Esophagus squamous epithelium (tissue), 5 donors: Measurements from ENCODE around the gene MSMB. TPM values are rescaled to one million over a fixed set of nuclear protein-coding genes. Genes with fewer than 3 reads are reported as not detected.

Experiments
- DNase-seq: peaks from one replicate; lab custom pipeline; 2025; lab: John Stamatoyannopoulos, UW
- H3K27ac ChIP-seq, 4 donors: fragments of 200-600 bp; sonication (generic); one replicate each; pipeline ENCODE4 v1.5.1; 2016 to 2019; ENCODE audit warnings: mild to moderate bottlenecking in 1 of 4
- H3K27me3 ChIP-seq, 4 donors: fragments of 200-600 bp; sonication (generic); 1 replicate in 3 of 4; 2 replicates in 1 of 4; pipeline versions ENCODE4 v1.5.1 to v1.6.0; 2017 to 2021; ENCODE audit warnings: antibody characterized with exemption in 1 of 4
- H3K36me3 ChIP-seq, 3 donors: fragments of 200-600 bp; sonication (generic); one replicate each; pipeline ENCODE4 v1.5.1; 2016 to 2019
- H3K4me1 ChIP-seq, 3 donors: fragments of 200-600 bp; sonication (generic); one replicate each; pipeline ENCODE4 v1.5.1; 2017 to 2019
- H3K4me3 ChIP-seq, 4 donors: fragments of 200-600 bp; sonication (generic); 1 replicate in 3 of 4; 2 replicates in 1 of 4; pipeline ENCODE4 v1.5.1; 2016 to 2019; ENCODE audit warnings: mild to moderate bottlenecking in 2 of 4, moderate library complexity in 1 of 4
- H3K9me3 ChIP-seq, 3 donors: fragments of 200-600 bp; sonication (generic); one replicate each; pipeline ENCODE4 v1.5.1; 2016 to 2019
- CTCF ChIP-seq, 6 experiments: fragments of 450-650 bp in 4 of 6; fragments of 200-600 bp in 2 of 6; sonication (generic) in 2 of 6; IDR thresholded peaks; one replicate each; pipeline ENCODE4 v1.5.1; 2016 to 2019; ENCODE audit warnings: antibody characterized with exemption in 6 of 6, mild to moderate bottlenecking in 4 of 6, moderate library complexity in 4 of 6
- POLR2A ChIP-seq, 4 donors: fragments of 450-650 bp; IDR thresholded peaks; one replicate each; pipeline ENCODE4 v1.6.1; 2017; ENCODE audit warnings: antibody characterized with exemption in 4 of 4, mild to moderate bottlenecking in 4 of 4, moderate library complexity in 3 of 4
- WGBS, 2 donors: methylation state at CpG; one replicate each; pipeline ENCODE4 v1.1.5; 2018; 5-methylcytosine and 5-hydroxymethylcytosine counted together
- intact Hi-C: fragments of 100-400 bp; cut with DNase I; formaldehyde crosslinking; loops from one replicate; pipeline ENCODE4 v1.15.0; 2022
- total RNA-seq, 4 donors: library from RNA; depleted of rRNA; stranded (reverse); fragments of >200 nt; gene quantifications; one replicate each; pipeline ENCODE4 v1.1.0, GENCODE V29; 2016
- donor health status: DM: yes; HTN: yes; CAD: no.

MSMB gene
- total RNA-seq, 4 donors from 2014 or later = 8.4 TPM; not detected in 3

- Histone ChIP-seq H3K4me1 (peaks cover 0 to 41% (median 15%) of the 10 kb centered on the region in 3 donors), H3K27ac (peak overlapping the region in 3 of 4 donors; percentile 15 to 65 (median 65)), H3K27me3 (peaks cover 0 to 5% (median 0%) of the 10 kb centered on the region in 4 donors), H3K4me3 (no peak overlapping the region), H3K36me3 (no peaks in the 10 kb centered on the region), H3K9me3 (no peaks in the 10 kb centered on the region)
- TF ChIP-seq CTCF (IDR thresholded peaks at IDR 0.05) (no peak), POLR2A (IDR thresholded peaks at IDR 0.05) (no peak)
- 49 to 61% methylated on average over 3 of the region's 3 CpGs for WGBS, 2 donors
- intact Hi-C loops = no loop called here
- no peak for DNase-seq
Measured at GRCh38 chr10:46040004-46040403, 6.1 kb downstream of the MSMB start.

GRCh38 chr10:46037107-46037825, 8.8 kb downstream of the MSMB start:
- Histone ChIP-seq H3K9me3 (no peaks in the 10 kb centered on the region), H3K36me3 (no peaks in the 10 kb centered on the region), H3K4me1 (peaks cover 0 to 42% (median 18%) of the 10 kb centered on the region in 3 donors), H3K27me3 (no peaks in the 10 kb centered on the region), H3K4me3 (no peak overlapping the region), H3K27ac (no peak overlapping the region)
- intact Hi-C loops = no loop called here
- TF ChIP-seq CTCF (IDR thresholded peaks at IDR 0.05) (no peak), POLR2A (IDR thresholded peaks at IDR 0.05) (no peak)
- DNase-seq = no peak
- WGBS, 2 donors = 89 to 90% methylated on average over 8 of the region's 8 CpGs

GRCh38 chr10:46035923-46036849, 9.9 kb downstream of the MSMB start:
- Histone ChIP-seq H3K4me3 (no peak overlapping the region), H3K36me3 (no peaks in the 10 kb centered on the region), H3K4me1 (peaks cover 0 to 39% (median 18%) of the 10 kb centered on the region in 3 donors), H3K27me3 (no peaks in the 10 kb centered on the region), H3K9me3 (no peaks in the 10 kb centered on the region), H3K27ac (peak overlapping the region in 1 of 4 donors; percentile 66)
- intact Hi-C loops = no loop called here
- 45 to 50% methylated on average over 5 of the region's 8 CpGs for WGBS, 2 donors
- TF ChIP-seq POLR2A (IDR thresholded peaks at IDR 0.05) = no peak
- TF ChIP-seq CTCF (IDR thresholded peaks at IDR 0.05) = peak in 2 of 6 experiments; percentile 4 to 7
- DNase-seq = no peak

GRCh38 chr10:46033602-46034011, 12.5 kb downstream of the MSMB start:
- intact Hi-C loops = no loop called here
- Histone ChIP-seq H3K27ac (peak overlapping the region in 2 of 4 donors; percentile 5 to 38), H3K4me3 (no peak overlapping the region)

More at GRCh38 chr10:46033602-46034011, 12.5 kb downstream of the MSMB start:
- Histone ChIP-seq H3K4me1 (peaks cover 16 to 37% (median 26%) of the 10 kb centered on the region in 3 donors), H3K36me3 (no peaks in the 10 kb centered on the region), H3K9me3 (no peaks in the 10 kb centered on the region), H3K27me3 (no peaks in the 10 kb centered on the region)
- TF ChIP-seq POLR2A (IDR thresholded peaks at IDR 0.05) (no peak), CTCF (IDR thresholded peaks at IDR 0.05) (no peak)
- DNase-seq = no peak
